Esophagus squamous epithelium (tissue), 5 donors: ENCODE data around the gene KCNH6. TPM values are rescaled to one million over a fixed set of nuclear protein-coding genes. Genes with fewer than 3 reads are reported as not detected.

Experiments
- DNase-seq: peaks from one replicate; lab custom pipeline; 2025; lab: John Stamatoyannopoulos, UW
- H3K27ac ChIP-seq, 4 donors: fragments of 200-600 bp; sonication (generic); one replicate each; pipeline ENCODE4 v1.5.1; 2016 to 2019; ENCODE audit warnings: mild to moderate bottlenecking in 1 of 4
- H3K27me3 ChIP-seq, 4 donors: fragments of 200-600 bp; sonication (generic); 1 replicate in 3 of 4; 2 replicates in 1 of 4; pipeline versions ENCODE4 v1.5.1 to v1.6.0; 2017 to 2021; ENCODE audit warnings: antibody characterized with exemption in 1 of 4
- H3K36me3 ChIP-seq, 3 donors: fragments of 200-600 bp; sonication (generic); one replicate each; pipeline ENCODE4 v1.5.1; 2016 to 2019
- H3K4me1 ChIP-seq, 3 donors: fragments of 200-600 bp; sonication (generic); one replicate each; pipeline ENCODE4 v1.5.1; 2017 to 2019
- H3K4me3 ChIP-seq, 4 donors: fragments of 200-600 bp; sonication (generic); 1 replicate in 3 of 4; 2 replicates in 1 of 4; pipeline ENCODE4 v1.5.1; 2016 to 2019; ENCODE audit warnings: mild to moderate bottlenecking in 2 of 4, moderate library complexity in 1 of 4
- H3K9me3 ChIP-seq, 3 donors: fragments of 200-600 bp; sonication (generic); one replicate each; pipeline ENCODE4 v1.5.1; 2016 to 2019
- POLR2A ChIP-seq, 4 donors: fragments of 450-650 bp; IDR thresholded peaks; one replicate each; pipeline ENCODE4 v1.6.1; 2017; ENCODE audit warnings: antibody characterized with exemption in 4 of 4, mild to moderate bottlenecking in 4 of 4, moderate library complexity in 3 of 4
- WGBS, 2 donors: methylation state at CpG; one replicate each; pipeline ENCODE4 v1.1.5; 2018; 5-methylcytosine and 5-hydroxymethylcytosine counted together
- intact Hi-C: fragments of 100-400 bp; cut with DNase I; formaldehyde crosslinking; loops from one replicate; pipeline ENCODE4 v1.15.0; 2022
- total RNA-seq, 4 donors: library from RNA; depleted of rRNA; stranded (reverse); fragments of >200 nt; gene quantifications; one replicate each; pipeline ENCODE4 v1.1.0, GENCODE V29; 2016
- TF ChIP-seq, protein P1 (sequence below), 6 experiments: fragments of 450-650 bp in 4 of 6; fragments of 200-600 bp in 2 of 6; sonication (generic) in 2 of 6; IDR thresholded peaks; one replicate each; pipeline ENCODE4 v1.5.1; 2016 to 2019; ENCODE audit warnings: antibody characterized with exemption in 6 of 6, mild to moderate bottlenecking in 4 of 6, moderate library complexity in 4 of 6
- donor health status: DM: yes; HTN: yes; CAD: no.

KCNH6 gene
- total RNA-seq, 4 donors from 2014 or later: not detected

DNA sequence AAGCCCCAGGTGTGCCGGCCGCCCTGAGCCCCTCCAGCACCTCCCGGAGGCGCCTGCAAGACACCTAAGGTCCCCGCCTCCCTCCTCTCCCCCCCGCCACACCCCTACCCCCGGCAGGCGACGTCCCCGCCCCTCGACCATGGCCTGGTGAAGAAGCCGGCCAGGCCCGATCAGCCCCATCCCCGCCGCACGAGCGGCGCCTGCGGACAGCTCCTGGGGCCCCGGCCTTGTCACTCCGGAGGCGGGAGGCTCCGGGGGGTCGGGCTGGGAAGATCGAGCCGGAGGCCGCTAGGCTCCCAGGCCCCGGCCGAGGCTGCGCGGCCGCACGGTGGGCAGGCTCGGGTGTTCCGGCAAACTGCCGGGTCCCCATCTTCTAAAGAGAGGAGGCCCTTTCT, 46.7 kb upstream of the KCNH6 start:
- Histone ChIP-seq H3K36me3 (no peaks in the 10 kb centered on the region), H3K27ac (peak overlapping the region in 3 of 4 donors; percentile 11 to 57 (median 34)), H3K4me3 (peak overlapping the region; percentile 36 to 76 (median 50)), H3K4me1 (peaks cover 19 to 46% (median 29%) of the 10 kb centered on the region in 3 donors), H3K27me3 (peaks cover 0 to 84% (median 7%) of the 10 kb centered on the region in 4 donors), H3K9me3 (no peaks in the 10 kb centered on the region)
- intact Hi-C loops: no loop called here
- no peak for DNase-seq
- WGBS, 2 donors: 10% methylated on average over 2 of the region's 36 CpGs; no CpG with 5 or more reads in 1 of the 2 donors
- no peak for TF ChIP-seq POLR2A (IDR thresholded peaks at IDR 0.05)
- TF ChIP-seq, protein P1, sequence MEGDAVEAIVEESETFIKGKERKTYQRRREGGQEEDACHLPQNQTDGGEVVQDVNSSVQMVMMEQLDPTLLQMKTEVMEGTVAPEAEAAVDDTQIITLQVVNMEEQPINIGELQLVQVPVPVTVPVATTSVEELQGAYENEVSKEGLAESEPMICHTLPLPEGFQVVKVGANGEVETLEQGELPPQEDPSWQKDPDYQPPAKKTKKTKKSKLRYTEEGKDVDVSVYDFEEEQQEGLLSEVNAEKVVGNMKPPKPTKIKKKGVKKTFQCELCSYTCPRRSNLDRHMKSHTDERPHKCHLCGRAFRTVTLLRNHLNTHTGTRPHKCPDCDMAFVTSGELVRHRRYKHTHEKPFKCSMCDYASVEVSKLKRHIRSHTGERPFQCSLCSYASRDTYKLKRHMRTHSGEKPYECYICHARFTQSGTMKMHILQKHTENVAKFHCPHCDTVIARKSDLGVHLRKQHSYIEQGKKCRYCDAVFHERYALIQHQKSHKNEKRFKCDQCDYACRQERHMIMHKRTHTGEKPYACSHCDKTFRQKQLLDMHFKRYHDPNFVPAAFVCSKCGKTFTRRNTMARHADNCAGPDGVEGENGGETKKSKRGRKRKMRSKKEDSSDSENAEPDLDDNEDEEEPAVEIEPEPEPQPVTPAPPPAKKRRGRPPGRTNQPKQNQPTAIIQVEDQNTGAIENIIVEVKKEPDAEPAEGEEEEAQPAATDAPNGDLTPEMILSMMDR (IDR thresholded peaks at IDR 0.05): no peak

DNA sequence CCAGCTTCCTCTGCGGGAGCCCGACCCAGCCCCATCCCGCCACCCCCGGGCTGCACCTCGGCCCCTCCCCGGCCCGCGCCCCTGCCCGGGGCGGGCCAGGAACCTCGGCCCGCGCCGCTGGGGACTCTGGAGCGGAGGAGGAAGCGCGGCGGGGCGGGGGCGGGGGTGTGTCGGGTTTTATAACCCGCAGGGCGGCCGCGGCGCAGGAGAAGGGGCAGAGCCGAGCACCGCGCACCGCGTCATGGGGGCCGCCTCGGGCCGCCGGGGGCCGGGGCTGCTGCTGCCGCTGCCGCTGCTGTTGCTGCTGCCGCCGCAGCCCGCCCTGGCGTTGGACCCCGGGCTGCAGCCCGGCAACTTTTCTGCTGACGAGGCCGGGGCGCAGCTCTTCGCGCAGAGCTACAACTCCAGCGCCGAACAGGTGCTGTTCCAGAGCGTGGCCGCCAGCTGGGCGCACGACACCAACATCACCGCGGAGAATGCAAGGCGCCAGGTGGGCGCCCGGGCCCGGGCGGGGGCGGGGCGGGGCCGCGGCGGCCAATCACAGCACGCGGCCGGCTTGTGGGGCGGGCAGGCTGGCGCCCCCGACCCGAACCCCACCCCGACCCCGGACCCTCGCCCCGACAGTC, 46.2 kb upstream of the KCNH6 start, which contains the start of gene ACE:
Gene ACE (plus strand): TSS at position 208 of the 626 bp plus-strand sequence. CDS start 34 bp downstream, at position 242.
- no peaks in the 10 kb centered on the region for H3K36me3 ChIP-seq
- TF ChIP-seq POLR2A (IDR thresholded peaks at IDR 0.05): no peak
- TF ChIP-seq, protein P1 (IDR thresholded peaks at IDR 0.05): peak in 1 of 6 experiments; percentile 9
- H3K4me3 ChIP-seq: peak within 1 kb of the TSS; percentile 36 to 76 (median 50)
- H3K27me3 ChIP-seq: peaks cover 0 to 84% (median 7%) of the 10 kb centered on the region in 4 donors
- no peaks in the 10 kb centered on the region for H3K9me3 ChIP-seq
- intact Hi-C loops: no loop called here
- peaks cover 19 to 50% (median 29%) of the 10 kb centered on the region in 3 donors for H3K4me1 ChIP-seq
- WGBS, 2 donors: no CpG with 5 or more reads among the region's 78 CpGs
- no peak for DNase-seq
- H3K27ac ChIP-seq: peak within 1 kb of the TSS in 3 of 4 donors; percentile 11 to 57 (median 34)

DNA sequence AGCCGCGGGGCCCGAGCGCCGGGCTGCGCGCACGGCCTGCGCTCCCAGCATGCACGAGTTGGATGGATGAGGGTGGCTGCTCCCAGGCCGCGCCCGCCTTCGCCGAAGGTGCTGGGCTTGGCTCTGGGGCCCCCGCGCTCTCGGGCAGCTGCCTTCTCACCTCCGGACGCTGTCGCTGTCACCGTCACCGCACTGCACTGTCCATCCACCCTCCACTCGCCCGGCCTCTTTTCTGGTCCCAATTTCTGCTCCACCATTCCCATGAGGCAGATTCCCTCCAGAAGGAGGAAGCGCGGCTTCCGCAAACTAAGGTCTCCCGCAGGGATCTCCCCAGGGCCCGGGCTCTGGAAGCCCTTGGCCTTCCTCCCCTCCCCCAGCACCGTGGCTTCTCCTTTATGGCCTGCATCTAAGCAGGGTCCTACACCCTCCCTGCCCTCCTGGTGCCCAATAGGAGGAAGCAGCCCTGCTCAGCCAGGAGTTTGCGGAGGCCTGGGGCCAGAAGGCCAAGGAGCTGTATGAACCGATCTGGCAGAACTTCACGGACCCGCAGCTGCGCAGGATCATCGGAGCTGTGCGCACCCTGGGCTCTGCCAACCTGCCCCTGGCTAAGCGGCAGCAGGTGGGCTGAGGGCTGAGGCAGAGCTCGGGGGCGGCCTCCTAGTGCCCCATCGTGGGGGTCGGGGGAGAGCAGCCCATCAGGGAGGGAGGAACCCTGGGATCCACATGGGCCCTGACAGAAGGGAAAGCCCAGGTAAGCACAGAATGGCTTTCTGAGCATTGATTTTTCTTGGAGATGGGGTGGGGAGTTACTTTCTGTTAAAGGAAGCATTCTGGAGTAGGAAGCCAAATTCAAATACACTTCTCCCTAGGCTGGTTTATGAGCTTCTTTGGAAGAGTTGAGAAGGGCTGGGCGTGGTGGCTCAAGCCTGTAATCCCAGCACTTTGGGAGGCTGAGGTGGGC, 45.4 kb upstream of the KCNH6 start:
- Histone ChIP-seq H3K36me3 (no peaks in the 10 kb centered on the region), H3K27ac (peak overlapping the region in 2 of 4 donors; percentile 11 to 57), H3K4me1 (peaks cover 19 to 50% (median 29%) of the 10 kb centered on the region in 3 donors), H3K4me3 (peak overlapping the region; percentile 36 to 76 (median 50)), H3K27me3 (peaks cover 0 to 83% (median 7%) of the 10 kb centered on the region in 4 donors), H3K9me3 (no peaks in the 10 kb centered on the region)
- TF ChIP-seq POLR2A (IDR thresholded peaks at IDR 0.05): no peak
- TF ChIP-seq, protein P1 (IDR thresholded peaks at IDR 0.05): no peak
- WGBS, 2 donors: 8% methylated on average over 17 of the region's 44 CpGs; no CpG with 5 or more reads in 1 of the 2 donors
- intact Hi-C loops: no loop called here
- DNase-seq: no peak

DNA sequence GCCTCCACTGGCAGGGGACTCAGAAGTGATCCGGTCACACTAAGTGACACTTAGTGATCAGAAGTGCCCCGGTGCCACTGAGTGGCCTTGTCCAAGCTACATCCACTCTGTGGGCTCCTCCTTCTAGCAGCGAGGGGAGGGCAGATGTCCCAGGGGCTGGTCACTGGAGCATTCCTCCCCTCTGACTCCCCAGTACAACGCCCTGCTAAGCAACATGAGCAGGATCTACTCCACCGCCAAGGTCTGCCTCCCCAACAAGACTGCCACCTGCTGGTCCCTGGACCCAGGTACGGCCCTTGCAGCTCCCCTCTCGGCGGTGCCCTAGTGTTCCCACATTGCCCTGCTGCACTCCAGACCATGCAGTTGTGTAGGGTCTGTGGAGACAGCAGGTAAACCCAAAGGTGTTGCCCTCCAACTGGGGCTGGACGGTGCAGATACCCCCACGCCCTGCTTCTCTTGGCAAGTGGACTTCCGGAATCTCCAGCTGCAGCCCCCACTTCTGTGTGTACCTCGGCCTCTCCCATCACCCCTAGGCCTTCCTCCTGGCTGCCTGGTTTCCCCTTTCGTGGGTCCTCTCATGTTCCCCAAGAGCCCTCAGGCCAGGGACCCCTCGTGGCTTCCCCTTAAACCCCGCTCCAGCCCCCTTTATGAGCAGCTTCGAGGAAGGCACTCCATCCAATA, 44.2 kb upstream of the KCNH6 start:
- WGBS, 2 donors: 27 to 60% methylated on average over 9 to 14 of the region's 16 CpGs
- no peak overlapping the region for H3K27ac ChIP-seq
- intact Hi-C loops: no loop called here
- no peak overlapping the region for H3K4me3 ChIP-seq
- H3K27me3 ChIP-seq: peaks cover 0 to 75% (median 7%) of the 10 kb centered on the region in 4 donors
- DNase-seq: no peak
- H3K9me3 ChIP-seq: no peaks in the 10 kb centered on the region
- H3K4me1 ChIP-seq: peaks cover 19 to 50% (median 29%) of the 10 kb centered on the region in 3 donors
- TF ChIP-seq, protein P1 (IDR thresholded peaks at IDR 0.05): peak; percentile 67 to 93 (median 82)
- TF ChIP-seq POLR2A (IDR thresholded peaks at IDR 0.05): no peak
- H3K36me3 ChIP-seq: no peaks in the 10 kb centered on the region
